Type B pancreatic cell (in vitro differentiated cells): ENCODE measurements around the gene OR6S1. TPM values are rescaled to one million over a fixed set of nuclear protein-coding genes. Genes with fewer than 3 reads are reported as not detected.
A peak's percentile ranks its signal among the peaks of the same experiment; 100 is the strongest.

Source experiments
- DNase-seq: peaks from one replicate; pipeline ENCODE4 v3.0.0; 2021; ENCODE audit warnings: mixed read lengths; ENCODE audit not compliant: unreplicated experiment; ENCODE audit errors: extremely low spot score
- H3K27ac Mint-ChIP-seq: 2 replicates; pipeline ENCODE4 v1.8.0; 2021; ENCODE audit warnings: mild to moderate bottlenecking, mixed read lengths
- H3K27me3 Mint-ChIP-seq: 2 replicates; pipeline ENCODE4 v1.8.0; 2021; ENCODE audit warnings: mixed read lengths
- H3K36me3 Mint-ChIP-seq: 2 replicates; pipeline ENCODE4 v1.8.0; 2021; ENCODE audit warnings: mixed read lengths
- H3K4me1 Mint-ChIP-seq: one replicate; pipeline ENCODE4 v1.8.0; 2021; ENCODE audit warnings: mixed read lengths; ENCODE audit not compliant: unreplicated experiment
- H3K4me3 Mint-ChIP-seq: 2 replicates; pipeline ENCODE4 v1.8.0; 2021; ENCODE audit warnings: mild to moderate bottlenecking, mixed read lengths
- H3K9me3 Mint-ChIP-seq: 2 replicates; pipeline ENCODE4 v1.8.0; 2021; ENCODE audit warnings: mixed read lengths
- total RNA-seq: library from RNA; stranded (reverse); gene quantifications from 2 replicates; pipeline ENCODE4 v1.2.1, GENCODE V29; 2021; ENCODE audit warnings: low replicate concordance
- TF ChIP-seq, protein P1 (sequence below): fragments of 200-600 bp; sonication (generic); conservative IDR thresholded peaks from 2 replicates; pipeline ENCODE4 v1.5.0; 2021; ENCODE audit warnings: antibody characterized with exemption, mild to moderate bottlenecking

The OR6S1 gene
- total RNA-seq, 1 donor from 2014 or later, result not detected

DNA sequence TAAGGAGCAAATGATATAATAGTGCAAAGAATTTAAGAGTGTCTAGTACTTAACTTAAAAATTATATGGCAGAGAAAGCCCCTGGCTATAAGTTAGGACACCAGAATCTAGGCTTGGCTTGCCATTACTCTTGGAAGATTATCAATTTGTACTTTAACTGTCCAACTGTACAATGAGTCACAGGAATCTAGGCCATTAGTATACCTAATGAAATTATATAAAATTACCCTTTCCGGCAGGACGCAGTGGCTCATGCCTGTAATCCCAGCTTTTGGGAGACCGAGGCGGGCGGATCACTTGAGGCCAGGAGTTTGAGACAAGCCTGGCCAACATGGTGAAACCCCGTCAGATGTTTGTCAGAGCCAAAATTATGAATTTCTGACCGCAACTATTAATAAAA, 691 bp upstream of the OR6S1 start:
- Mint-ChIP-seq H3K4me3 (no peak overlapping the region), H3K27me3 (peaks cover 61% of the 10 kb centered on the region)
- TF ChIP-seq, protein P1, sequence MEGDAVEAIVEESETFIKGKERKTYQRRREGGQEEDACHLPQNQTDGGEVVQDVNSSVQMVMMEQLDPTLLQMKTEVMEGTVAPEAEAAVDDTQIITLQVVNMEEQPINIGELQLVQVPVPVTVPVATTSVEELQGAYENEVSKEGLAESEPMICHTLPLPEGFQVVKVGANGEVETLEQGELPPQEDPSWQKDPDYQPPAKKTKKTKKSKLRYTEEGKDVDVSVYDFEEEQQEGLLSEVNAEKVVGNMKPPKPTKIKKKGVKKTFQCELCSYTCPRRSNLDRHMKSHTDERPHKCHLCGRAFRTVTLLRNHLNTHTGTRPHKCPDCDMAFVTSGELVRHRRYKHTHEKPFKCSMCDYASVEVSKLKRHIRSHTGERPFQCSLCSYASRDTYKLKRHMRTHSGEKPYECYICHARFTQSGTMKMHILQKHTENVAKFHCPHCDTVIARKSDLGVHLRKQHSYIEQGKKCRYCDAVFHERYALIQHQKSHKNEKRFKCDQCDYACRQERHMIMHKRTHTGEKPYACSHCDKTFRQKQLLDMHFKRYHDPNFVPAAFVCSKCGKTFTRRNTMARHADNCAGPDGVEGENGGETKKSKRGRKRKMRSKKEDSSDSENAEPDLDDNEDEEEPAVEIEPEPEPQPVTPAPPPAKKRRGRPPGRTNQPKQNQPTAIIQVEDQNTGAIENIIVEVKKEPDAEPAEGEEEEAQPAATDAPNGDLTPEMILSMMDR, result no peak

DNA sequence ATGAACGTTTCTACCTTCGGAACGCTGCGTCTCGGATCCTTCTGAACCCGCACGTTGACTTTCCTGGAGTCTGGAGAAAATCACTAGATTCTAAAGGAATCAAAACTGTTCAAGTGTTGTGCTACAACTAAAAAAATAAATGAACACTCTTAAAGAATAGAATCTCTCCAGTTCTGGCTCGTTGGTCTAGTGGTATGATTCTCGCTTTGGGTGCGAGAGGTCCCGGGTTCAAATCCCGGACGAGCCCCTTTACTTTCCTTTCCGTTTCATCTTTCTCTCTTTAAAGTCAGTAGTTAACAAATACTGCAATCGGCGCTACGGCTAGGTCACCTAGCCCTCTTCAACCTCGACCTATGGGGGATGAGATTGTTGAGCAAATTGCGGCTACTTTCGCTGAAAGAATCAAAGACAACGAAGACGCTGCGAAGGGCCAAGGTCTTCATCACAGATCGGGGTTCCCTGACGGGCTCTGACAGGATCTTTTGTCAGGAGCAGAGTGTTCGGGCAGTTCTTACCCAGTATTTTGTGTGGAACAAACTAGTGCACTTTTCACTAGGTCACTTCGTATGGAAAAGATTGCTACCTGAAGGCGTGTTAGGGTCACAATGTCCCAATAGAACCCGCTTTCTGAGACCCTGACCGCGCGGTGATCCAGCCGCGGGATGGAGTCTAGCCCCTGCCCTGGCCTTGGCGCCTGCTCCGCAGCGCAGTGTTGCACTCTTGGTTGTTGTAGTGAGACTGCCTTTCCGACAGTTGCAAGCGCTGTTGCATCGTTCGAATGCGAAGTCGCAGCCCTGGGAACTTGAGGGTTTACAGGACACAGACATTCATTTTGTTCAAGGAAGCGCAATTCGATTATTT, 8.4 kb downstream of the OR6S1 start:
- H3K36me3 Mint-ChIP-seq, result peaks cover 11% of the 10 kb centered on the region
- peaks cover 82% of the 10 kb centered on the region for H3K27me3 Mint-ChIP-seq
- TF ChIP-seq, protein P1, result no peak
- peaks cover 6% of the 10 kb centered on the region for H3K9me3 Mint-ChIP-seq
- no peak for DNase-seq
- peak overlapping the region; percentile 97 for H3K27ac Mint-ChIP-seq
- peak overlapping the region; percentile 92 for H3K4me3 Mint-ChIP-seq
- H3K4me1 Mint-ChIP-seq, result peaks cover 24% of the 10 kb centered on the region

More for the DNA sequence above, 691 bp upstream of the OR6S1 start:
- DNase-seq, result no peak
- H3K9me3 Mint-ChIP-seq, result no peaks in the 10 kb centered on the region
- no peaks in the 10 kb centered on the region for H3K4me1 Mint-ChIP-seq
- no peak overlapping the region for H3K27ac Mint-ChIP-seq
- H3K36me3 Mint-ChIP-seq, result no peaks in the 10 kb centered on the region

DNA sequence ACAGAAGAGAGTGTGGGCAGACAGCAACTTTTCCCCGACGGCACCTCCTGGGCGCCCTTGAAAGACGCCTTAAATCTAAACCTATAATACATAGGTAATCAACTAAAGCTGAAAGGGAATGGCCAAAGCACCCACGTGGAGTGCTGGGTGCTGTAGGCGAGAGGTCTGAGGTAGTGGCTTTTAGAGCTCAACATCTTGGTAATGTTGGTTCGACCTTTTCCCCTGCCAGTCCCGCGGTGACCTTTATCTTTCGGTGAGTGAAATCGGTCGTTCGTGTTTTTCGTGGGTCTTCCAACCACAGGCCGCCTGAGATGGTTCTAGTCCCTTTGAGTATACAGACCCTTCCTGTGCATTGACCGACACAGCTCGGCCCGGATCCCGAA, 9.1 kb downstream of the OR6S1 start:
- TF ChIP-seq, protein P1, result no peak
- peak overlapping the region; percentile 92 for H3K4me3 Mint-ChIP-seq
- H3K27me3 Mint-ChIP-seq, result peaks cover 85% of the 10 kb centered on the region
- H3K27ac Mint-ChIP-seq, result peak overlapping the region; percentile 97
- H3K36me3 Mint-ChIP-seq, result peaks cover 11% of the 10 kb centered on the region
- DNase-seq, result no peak
- peaks cover 31% of the 10 kb centered on the region for H3K4me1 Mint-ChIP-seq
- H3K9me3 Mint-ChIP-seq, result peaks cover 6% of the 10 kb centered on the region

DNA sequence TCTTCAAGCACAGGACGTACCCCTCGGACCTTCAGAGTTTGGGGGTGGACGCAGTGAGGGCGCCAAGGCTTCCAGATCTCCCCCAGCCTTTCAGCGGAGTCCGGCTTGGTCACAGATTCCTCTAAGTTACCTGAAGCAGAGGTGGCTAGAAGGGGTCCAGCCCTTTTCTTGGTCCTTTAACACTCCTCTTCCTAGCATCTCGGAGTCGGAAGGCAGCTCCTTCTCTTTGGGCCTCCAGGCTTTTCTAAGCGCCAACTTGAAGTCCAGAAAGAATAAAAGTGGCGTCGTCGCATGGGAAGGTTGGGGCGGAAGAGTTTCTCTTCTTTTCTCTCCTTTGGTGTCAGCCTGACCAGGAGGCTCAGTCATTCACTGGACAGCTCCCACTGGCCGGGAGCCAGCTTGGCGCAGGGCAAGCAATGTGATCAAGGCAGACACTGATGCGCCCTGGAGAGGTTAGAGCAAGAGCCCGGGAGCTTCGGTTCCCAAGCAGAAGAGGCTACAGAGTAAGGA, 9.6 kb downstream of the OR6S1 start:
- H3K9me3 Mint-ChIP-seq, result peaks cover 6% of the 10 kb centered on the region
- H3K27me3 Mint-ChIP-seq, result peaks cover 90% of the 10 kb centered on the region
- peaks cover 32% of the 10 kb centered on the region for H3K4me1 Mint-ChIP-seq
- TF ChIP-seq, protein P1, result no peak
- peak overlapping the region; percentile 67 for H3K27ac Mint-ChIP-seq
- peaks cover 11% of the 10 kb centered on the region for H3K36me3 Mint-ChIP-seq
- H3K4me3 Mint-ChIP-seq, result peak overlapping the region; percentile 92
- no peak for DNase-seq

DNA sequence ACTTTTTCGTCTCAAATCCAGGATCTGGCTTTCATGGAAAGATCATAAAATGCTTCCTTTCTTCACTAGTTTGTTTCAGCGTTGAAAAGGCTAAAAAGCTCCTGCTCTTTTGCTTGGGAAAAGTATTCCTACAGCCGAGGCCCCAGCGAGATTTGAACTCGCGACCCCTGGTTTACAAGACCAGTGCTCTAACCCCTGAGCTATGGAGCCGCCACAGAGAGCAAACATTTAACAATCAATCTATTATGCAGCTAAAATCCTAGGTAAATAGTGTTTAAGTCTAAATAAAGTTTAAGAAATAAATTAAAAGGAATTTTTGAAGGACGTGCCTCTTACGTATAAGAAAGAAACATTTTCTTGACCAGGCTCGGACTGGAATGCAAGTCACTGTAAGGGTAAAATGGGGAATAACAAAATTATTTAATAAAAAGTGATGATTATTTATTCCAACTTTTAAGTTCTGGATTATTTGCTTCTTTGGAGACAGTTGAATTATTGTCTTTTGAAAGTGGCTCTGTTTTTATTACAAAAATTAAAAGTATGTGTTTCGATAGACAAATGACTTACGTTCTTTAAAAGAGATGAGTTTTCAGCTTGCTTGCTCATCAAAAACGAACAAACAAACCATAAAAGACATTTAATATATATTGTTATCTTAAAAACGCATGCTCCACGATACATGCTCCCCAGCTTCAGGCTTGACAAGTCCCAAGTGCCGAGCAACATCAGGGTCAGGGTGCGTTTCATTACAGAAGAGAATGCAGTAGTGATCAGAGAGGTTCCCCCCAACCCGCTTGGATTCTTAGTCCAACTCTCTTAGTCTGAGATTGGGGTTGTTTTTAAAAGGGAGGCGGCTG, 10.2 kb downstream of the OR6S1 start:
- TF ChIP-seq, protein P1, result no peak
- Mint-ChIP-seq H3K27ac (peak overlapping the region; percentile 90), H3K4me1 (peaks cover 32% of the 10 kb centered on the region), H3K27me3 (peaks cover 90% of the 10 kb centered on the region), H3K36me3 (peaks cover 11% of the 10 kb centered on the region), H3K9me3 (peaks cover 6% of the 10 kb centered on the region), H3K4me3 (peak overlapping the region; percentile 92)
- DNase-seq, result no peak
